ENCODE results near the gene TTBK1.
A peak's percentile ranks its signal among the peaks of the same experiment; 100 is the strongest.

The TTBK1 gene

GRCh38 chr6:43223175-43223574 lies 20.1 kb upstream of the TTBK1 start:
- DNase-seq: no peak

GRCh38 chr6:43226192-43226851 lies 17.0 kb upstream of the TTBK1 start:
- DNase-seq: no peak

GRCh38 chr6:43228951-43229802 lies 14.1 kb upstream of the TTBK1 start, which contains the start of gene DNPH1:
Gene DNPH1, minus strand, starts transcription at chr6:43229481. Its CDS starts 25 bp downstream, at chr6:43229456.
- DNase-seq: peak; percentile 66

- no peak for DNase-seq
These were observed 13.3 kb upstream of the TTBK1 start for GRCh38 chr6:43229803-43230620.

- no peak for DNase-seq
These were observed 12.2 kb upstream of the TTBK1 start for GRCh38 chr6:43231053-43231452.

GRCh38 chr6:43231735-43232450 lies 11.4 kb upstream of the TTBK1 start:
- no peak for DNase-seq

GRCh38 chr6:43235841-43236240 lies 7.4 kb upstream of the TTBK1 start:
- DNase-seq: no peak

GRCh38 chr6:43239054-43239453 lies 4.2 kb upstream of the TTBK1 start:
- no peak for DNase-seq

- no peak for DNase-seq
These were observed 2.3 kb upstream of the TTBK1 start for GRCh38 chr6:43240950-43241349.

- DNase-seq: no peak
These were observed 1.8 kb upstream of the TTBK1 start for GRCh38 chr6:43241446-43241845.

GRCh38 chr6:43243664-43244321 lies 512 bp downstream of the TTBK1 start:
- DNase-seq: no peak

- no peak for DNase-seq
These were observed 3.2 kb downstream of the TTBK1 start for GRCh38 chr6:43246301-43247113.

GRCh38 chr6:43247114-43247999 lies 4.1 kb downstream of the TTBK1 start:
- DNase-seq: peak; percentile 41

GRCh38 chr6:43248101-43248500 lies 4.8 kb downstream of the TTBK1 start:
- DNase-seq: no peak

GRCh38 chr6:43248791-43249190 lies 5.5 kb downstream of the TTBK1 start:
- no peak for DNase-seq

GRCh38 chr6:43250992-43251373 lies 7.7 kb downstream of the TTBK1 start:
- DNase-seq: no peak

- no peak for DNase-seq
These were observed 10.1 kb downstream of the TTBK1 start for GRCh38 chr6:43253401-43253800.

GRCh38 chr6:43254138-43254817 lies 11.0 kb downstream of the TTBK1 start:
- DNase-seq: no peak

- no peak for DNase-seq
These were observed 11.6 kb downstream of the TTBK1 start for GRCh38 chr6:43254846-43255245.

Measured in fibroblast of skin of back (primary cell).